Astrocyte (in vitro differentiated cells and primary cell): ENCODE measurements around the gene FKBP1A. TPM values are rescaled to one million over a fixed set of nuclear protein-coding genes. Genes with fewer than 3 reads are reported as not detected.
"Not testable (repeated sequence)": the region's sequence is repeated elsewhere in the genome, so short reads cannot be mapped to it uniquely, and the experiment has no call there.

Experiments
- DNase-seq: peaks from one replicate; pipeline ENCODE4 v3.0.0-alpha.2; 2010; ENCODE audit warnings: low read depth
- FAIRE-seq: peaks from 2 replicates; lab custom pipeline; 2011; peaks lifted over from hg19 to GRCh38; lab: Jason Lieb, UNC
- H2AFZ ChIP-seq: 2 replicates; pipeline ENCODE4 v1.6.0; 2012; ENCODE audit warnings: low read depth, low read length, inconsistent platforms
- H3K27ac ChIP-seq: 2 replicates; pipeline ENCODE4 v1.5.1; 2011; ENCODE audit warnings: low read depth, low read length, inconsistent platforms
- H3K27me3 ChIP-seq: 2 replicates; pipeline ENCODE4 v1.6.0; 2011; ENCODE audit warnings: low read length, inconsistent platforms; ENCODE audit not compliant: insufficient read depth
- H3K36me3 ChIP-seq: 2 replicates; pipeline ENCODE4 v1.5.1; 2011; ENCODE audit warnings: low read length, inconsistent platforms; ENCODE audit not compliant: insufficient read depth
- H3K4me1 ChIP-seq: 2 replicates; pipeline ENCODE4 v1.5.1; 2011; ENCODE audit warnings: low read length, inconsistent platforms; ENCODE audit not compliant: insufficient read depth
- H3K4me2 ChIP-seq: 2 replicates; pipeline ENCODE4 v1.6.0; 2012; ENCODE audit warnings: low read length, inconsistent platforms
- H3K4me3 ChIP-seq: 2 replicates; pipeline ENCODE4 v1.5.1; 2011; ENCODE audit warnings: low read depth, mild to moderate bottlenecking, low read length, inconsistent platforms; ENCODE audit not compliant: insufficient read depth
- H3K79me2 ChIP-seq: 2 replicates; pipeline ENCODE4 v1.6.0; 2012; ENCODE audit warnings: mild to moderate bottlenecking, low read length, inconsistent platforms; ENCODE audit not compliant: insufficient read depth
- H3K9ac ChIP-seq: 2 replicates; pipeline ENCODE4 v1.6.0; 2012; ENCODE audit warnings: mild to moderate bottlenecking, low read length, inconsistent platforms
- H3K9me3 ChIP-seq: 2 replicates; pipeline ENCODE4 v1.5.1; 2012; ENCODE audit warnings: low read depth, mild to moderate bottlenecking, low read length, inconsistent platforms; ENCODE audit not compliant: insufficient read depth
- H4K20me1 ChIP-seq: 2 replicates; pipeline ENCODE4 v1.6.0; 2012; ENCODE audit warnings: low read length, inconsistent platforms; ENCODE audit not compliant: insufficient read depth
- H3K27ac Mint-ChIP-seq: one replicate; pipeline ENCODE4 v1.8.0; 2021; ENCODE audit warnings: mild to moderate bottlenecking, mixed read lengths; ENCODE audit not compliant: unreplicated experiment
- H3K27me3 Mint-ChIP-seq: one replicate; pipeline ENCODE4 v1.8.0; 2021; ENCODE audit warnings: low read depth, mixed read lengths; ENCODE audit not compliant: unreplicated experiment
- H3K36me3 Mint-ChIP-seq: one replicate; pipeline ENCODE4 v1.8.0; 2021; ENCODE audit warnings: low read depth, mixed read lengths; ENCODE audit not compliant: unreplicated experiment
- H3K4me1 Mint-ChIP-seq: one replicate; pipeline ENCODE4 v1.8.0; 2021; ENCODE audit warnings: low read depth, mixed read lengths; ENCODE audit not compliant: unreplicated experiment
- H3K4me3 Mint-ChIP-seq: one replicate; pipeline ENCODE4 v1.8.0; 2021; ENCODE audit warnings: mild to moderate bottlenecking, moderate library complexity, mixed read lengths; ENCODE audit not compliant: unreplicated experiment
- H3K9me3 Mint-ChIP-seq: one replicate; pipeline ENCODE4 v1.8.0; 2021; ENCODE audit warnings: mild to moderate bottlenecking, mixed read lengths; ENCODE audit not compliant: unreplicated experiment
- CTCF ChIP-seq: IDR thresholded peaks from 2 replicates; pipeline ENCODE4 v1.5.1; 2011; ENCODE audit warnings: low read depth, mild to moderate bottlenecking, inconsistent platforms, low read length, moderate library complexity; ENCODE audit not compliant: insufficient read depth
- EZH2 ChIP-seq: IDR thresholded peaks from 2 replicates; pipeline ENCODE4 v1.6.1; 2012; ENCODE audit warnings: mild to moderate bottlenecking, low read length, inconsistent platforms; ENCODE audit not compliant: insufficient read depth
- total RNA-seq: library from RNA; stranded (reverse); gene quantifications from 2 replicates; pipeline ENCODE4 v1.2.1, GENCODE V29; 2021

The FKBP1A gene
- total RNA-seq, 1 donor from 2014 or later: 379 TPM

- Mint-ChIP-seq H3K4me3 (no peak overlapping the region), H3K4me1 (peaks cover 16% of the 10 kb centered on the region), H3K9me3 (no peaks in the 10 kb centered on the region), H3K27ac (peak overlapping the region; percentile 28), H3K27me3 (no peaks in the 10 kb centered on the region), H3K36me3 (peaks cover 3% of the 10 kb centered on the region)
- FAIRE-seq: no peak
- peaks cover 12% of the 10 kb centered on the region for H3K4me1 ChIP-seq
- H3K27ac ChIP-seq: no peak overlapping the region
- no peaks in the 10 kb centered on the region for H3K9me3 ChIP-seq
- no peak overlapping the region for H3K4me3 ChIP-seq
- no peak for DNase-seq
- no peak overlapping the region for H3K4me2 ChIP-seq
- H3K9ac ChIP-seq: no peak overlapping the region
- H3K36me3 ChIP-seq: no peaks in the 10 kb centered on the region
- peaks cover 10% of the 10 kb centered on the region for H4K20me1 ChIP-seq
- H3K79me2 ChIP-seq: no peaks in the 10 kb centered on the region
- no peaks in the 10 kb centered on the region for H3K27me3 ChIP-seq
- no peak overlapping the region for H2AFZ ChIP-seq
- no peak for TF ChIP-seq CTCF
- no peak for TF ChIP-seq EZH2
These were observed 47.7 kb downstream of the FKBP1A start for GRCh38 chr20:1345030-1345755.

- H3K27ac Mint-ChIP-seq, H3K36me3 Mint-ChIP-seq, H2AFZ ChIP-seq, H3K27ac ChIP-seq, H3K9ac ChIP-seq, H3K4me3 ChIP-seq, DNase-seq, H3K9me3 Mint-ChIP-seq, H3K4me2 ChIP-seq, H4K20me1 ChIP-seq, H3K27me3 ChIP-seq, FAIRE-seq, H3K27me3 Mint-ChIP-seq, H3K9me3 ChIP-seq, H3K79me2 ChIP-seq, H3K4me3 Mint-ChIP-seq, H3K36me3 ChIP-seq: not testable (repeated sequence)
- H3K4me1 ChIP-seq: peaks cover 12% of the 10 kb centered on the region
- peaks cover 16% of the 10 kb centered on the region for H3K4me1 Mint-ChIP-seq
These were observed 49.3 kb downstream of the FKBP1A start for GRCh38 chr20:1343446-1344124.

GRCh38 chr20:1341561-1342265 is 51.1 kb downstream of the FKBP1A start:
- Histone ChIP-seq H3K9ac (no peak overlapping the region), H2AFZ (no peak overlapping the region), H3K4me2 (no peak overlapping the region), H3K9me3 (no peaks in the 10 kb centered on the region), H3K4me1 (peaks cover 16% of the 10 kb centered on the region), H3K79me2 (no peaks in the 10 kb centered on the region), H3K4me3 (no peak overlapping the region), H3K27me3 (no peaks in the 10 kb centered on the region), H3K36me3 (no peaks in the 10 kb centered on the region), H4K20me1 (peaks cover 20% of the 10 kb centered on the region), H3K27ac (peak overlapping the region; percentile 44)
- H3K27me3 Mint-ChIP-seq: no peaks in the 10 kb centered on the region
- H3K27ac Mint-ChIP-seq: peak overlapping the region; percentile 20
- H3K4me1 Mint-ChIP-seq: peaks cover 16% of the 10 kb centered on the region
- peak; percentile 59 for DNase-seq
- no peak overlapping the region for H3K4me3 Mint-ChIP-seq
- FAIRE-seq: no peak
- no peak for TF ChIP-seq EZH2
- no peak for TF ChIP-seq CTCF
- H3K9me3 Mint-ChIP-seq: no peaks in the 10 kb centered on the region
- H3K36me3 Mint-ChIP-seq: no peaks in the 10 kb centered on the region
